CMK (cell line): ENCODE results near the gene FASTKD3.

ENCODE experiments used
- DNase-seq: peaks from one replicate; pipeline ENCODE4 v3.0.0-alpha.2; 2010; ENCODE audit warnings: low read depth

FASTKD3 gene

DNA sequence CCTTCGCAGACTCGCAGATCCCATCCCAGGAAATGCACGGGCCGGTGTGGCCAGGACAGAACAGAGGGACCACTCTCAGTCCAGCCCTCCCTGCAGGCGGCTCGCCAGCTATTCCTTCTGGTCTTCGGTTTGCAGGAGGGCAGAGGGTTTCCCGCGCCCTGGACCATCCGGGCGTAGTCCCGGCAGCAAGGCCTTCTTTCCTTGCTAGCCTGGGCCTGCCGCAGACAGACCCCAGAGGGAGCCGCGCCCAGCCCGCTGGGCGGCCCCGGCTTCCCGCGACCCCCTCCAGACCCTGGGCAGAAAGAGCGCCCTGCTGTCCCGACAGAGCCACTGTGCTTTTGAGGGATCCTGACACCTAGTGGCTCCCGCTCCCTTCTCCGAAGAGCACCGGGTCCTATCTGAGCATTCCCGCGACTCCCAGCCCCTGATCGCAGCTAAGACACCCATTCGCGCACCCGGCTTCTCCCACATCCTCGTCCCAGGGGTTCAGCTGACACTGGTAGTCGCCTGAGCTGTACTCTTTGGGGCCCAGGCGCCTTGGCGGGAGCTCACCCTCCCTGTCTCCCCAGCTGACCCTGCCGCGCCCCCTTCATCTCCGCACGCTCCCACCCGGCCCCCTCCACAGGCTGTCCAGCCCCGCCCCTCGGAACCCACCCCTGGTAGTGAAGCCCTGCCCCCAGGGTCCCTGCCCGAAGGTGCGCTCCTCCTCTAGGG lies 19.0 kb downstream of the FASTKD3 start:
- DNase-seq = no peak

DNA sequence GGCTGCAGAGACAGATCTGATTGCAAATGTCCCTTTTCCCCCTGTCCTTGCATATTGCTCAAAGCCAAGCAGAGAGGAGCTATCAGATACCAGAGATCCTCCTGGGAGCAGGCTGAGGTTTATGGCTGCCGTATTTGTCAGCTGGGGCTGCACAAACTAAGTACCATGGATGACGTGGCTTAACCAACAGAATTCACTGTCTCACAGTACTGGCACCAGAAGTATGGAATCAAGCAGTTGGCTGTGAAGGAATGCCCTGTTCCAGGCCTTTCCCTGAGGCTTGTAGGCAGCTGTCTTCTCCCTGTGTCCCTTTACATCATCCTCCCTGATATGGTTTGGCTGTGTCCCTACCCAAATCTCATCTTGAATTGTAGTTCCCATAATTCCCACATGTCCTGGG lies 20.5 kb downstream of the FASTKD3 start:
- no peak for DNase-seq

DNA sequence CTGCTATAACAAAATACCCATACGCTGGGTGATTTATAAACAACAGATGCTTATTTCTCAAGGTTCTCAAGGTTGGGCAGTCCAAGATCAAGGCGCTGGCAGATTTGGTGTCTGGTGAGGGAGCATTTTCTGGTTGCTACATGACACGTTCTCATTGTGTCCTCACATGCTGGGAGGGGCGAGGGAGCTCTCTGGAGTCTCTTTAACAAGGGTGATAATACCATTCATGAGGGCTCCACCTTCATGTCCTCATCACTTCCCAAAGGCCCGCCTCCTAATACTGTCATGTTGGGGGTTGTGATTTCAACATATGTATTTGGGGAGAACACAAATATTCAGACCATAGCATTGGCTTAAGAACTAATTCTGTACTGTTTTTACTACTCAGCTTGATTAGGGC lies 22.5 kb downstream of the FASTKD3 start:
- DNase-seq = no peak

DNA sequence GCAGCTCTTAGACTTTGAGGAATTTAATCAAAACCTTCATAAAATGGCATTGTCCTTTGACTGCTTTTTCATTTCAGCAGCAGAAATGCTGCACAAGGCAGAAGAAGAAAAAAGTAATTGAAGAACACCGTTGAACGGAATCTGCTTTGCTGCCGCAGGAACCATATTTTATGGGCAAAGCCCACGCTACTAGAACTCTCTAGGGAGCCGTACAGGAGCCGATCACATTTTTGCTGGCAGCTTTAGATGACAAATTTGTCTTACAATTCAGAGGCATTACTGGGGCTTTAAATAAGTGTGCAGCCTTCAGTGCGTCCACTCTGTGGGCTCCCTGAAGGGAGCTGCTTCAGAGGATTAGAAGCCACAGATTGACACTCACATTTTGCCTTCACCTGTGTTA lies 23.3 kb downstream of the FASTKD3 start:
- no peak for DNase-seq

DNA sequence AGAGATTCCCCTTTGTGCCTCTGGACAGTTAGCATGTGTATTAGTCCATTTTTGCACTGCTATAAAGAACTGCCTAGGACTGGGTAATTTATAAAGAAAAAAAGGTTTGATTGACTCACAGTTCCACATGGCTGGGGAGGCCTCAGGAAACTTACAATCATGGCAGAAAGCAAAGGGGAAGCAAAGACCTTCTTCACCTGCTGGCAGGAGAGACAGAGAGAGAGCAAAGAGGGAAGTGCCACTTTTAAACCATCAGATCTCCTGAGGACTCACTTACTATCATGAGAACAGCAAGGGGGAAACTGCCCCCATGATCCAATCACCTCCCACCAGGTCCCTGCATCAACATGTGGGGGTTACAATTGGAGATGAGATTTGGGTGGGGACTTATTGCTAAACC lies 23.9 kb downstream of the FASTKD3 start:
- no peak for DNase-seq

DNA sequence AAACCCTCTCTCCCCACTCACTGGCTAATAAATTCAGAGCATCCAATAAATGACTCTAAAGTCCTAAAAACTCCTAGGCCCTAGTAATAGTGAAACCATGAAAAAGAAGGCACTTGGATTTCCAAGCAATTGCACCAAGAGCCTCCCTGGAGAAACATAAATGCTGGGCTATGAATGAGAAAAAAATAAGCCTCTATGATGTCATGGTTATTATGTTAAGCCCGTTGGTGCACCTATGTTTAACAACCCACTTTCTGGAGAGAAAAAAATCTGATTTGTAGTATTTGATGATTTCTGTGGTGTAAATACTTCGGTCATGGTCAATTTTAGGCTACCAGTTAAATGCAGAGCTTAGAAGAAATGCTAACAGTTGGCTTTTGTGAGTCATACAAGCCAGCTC lies 26.3 kb downstream of the FASTKD3 start:
- DNase-seq = no peak

DNA sequence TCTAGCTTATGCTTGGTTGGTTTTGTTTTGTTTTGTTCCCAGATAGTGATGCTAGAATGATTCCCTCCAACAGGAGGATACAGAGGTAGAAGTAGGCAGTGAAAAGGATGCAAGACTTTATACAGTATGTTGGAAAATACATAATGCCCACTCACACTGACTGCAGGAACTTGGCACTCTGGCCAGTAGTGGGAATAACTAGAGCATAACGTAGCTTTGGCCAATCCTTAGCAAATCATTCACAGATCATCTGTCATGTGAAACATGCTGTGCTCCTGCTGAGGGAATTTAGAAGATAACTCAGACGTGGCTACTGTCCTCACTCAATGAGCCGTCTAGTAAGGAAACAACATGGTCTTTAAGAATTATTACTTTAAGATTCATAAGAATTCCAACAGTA lies 31.4 kb downstream of the FASTKD3 start:
- no peak for DNase-seq

DNA sequence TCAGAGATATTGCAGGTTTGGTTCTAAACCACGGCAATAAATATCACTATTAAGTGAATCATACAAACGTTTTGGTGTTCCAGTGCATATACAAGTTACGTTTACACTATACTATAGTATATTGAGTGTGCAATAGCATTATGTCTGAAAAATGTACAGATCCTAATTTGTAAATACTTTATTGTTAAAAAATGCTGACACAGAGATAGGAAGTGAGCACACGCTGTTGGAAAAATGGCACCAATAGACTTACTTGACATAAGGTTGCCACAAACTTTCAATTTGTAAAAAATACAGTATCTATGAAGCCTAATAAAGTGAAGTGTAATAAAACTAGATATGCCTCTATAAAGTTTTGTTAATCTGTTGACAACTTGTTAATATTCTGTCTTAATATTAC lies 33.8 kb downstream of the FASTKD3 start:
- DNase-seq = no peak

DNA sequence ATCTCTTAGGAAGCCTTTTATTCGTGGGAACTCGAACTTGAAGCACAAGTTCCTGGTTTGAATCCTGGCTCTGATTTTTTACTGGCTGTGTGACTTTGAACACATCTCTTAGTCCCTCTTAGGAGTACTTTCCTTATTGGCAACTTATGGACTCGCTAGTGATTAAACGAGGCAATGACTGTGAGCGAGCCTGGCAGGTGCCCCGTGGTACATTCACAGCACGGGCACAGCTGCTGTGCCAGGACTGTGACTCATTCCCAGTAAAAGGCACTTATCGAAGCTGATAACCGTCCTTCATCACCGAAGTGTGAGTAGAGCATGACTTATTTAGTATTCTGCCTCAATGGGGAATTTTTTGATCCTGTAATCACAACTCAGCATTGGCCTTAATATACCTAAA lies 40.6 kb downstream of the FASTKD3 start:
- no peak for DNase-seq

DNA sequence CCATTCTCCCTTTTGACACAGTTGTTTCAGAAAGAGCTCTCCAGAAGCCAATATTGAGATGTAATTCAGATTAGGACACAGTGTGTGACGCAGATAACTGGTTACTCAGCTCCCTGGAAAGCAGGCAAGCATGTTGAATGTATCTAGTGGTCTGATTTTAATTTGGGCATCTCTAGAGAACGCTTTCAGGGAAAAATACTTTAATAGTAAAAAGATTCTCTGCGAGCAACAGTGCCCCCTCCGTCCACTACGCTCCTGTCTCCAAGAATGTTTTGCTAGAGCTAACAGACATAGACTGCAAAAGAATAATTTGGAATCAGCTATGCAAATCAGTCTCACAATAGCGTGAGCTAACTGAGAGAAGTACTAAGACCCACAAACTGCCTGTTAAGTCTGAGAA lies 41.2 kb downstream of the FASTKD3 start:
- DNase-seq = no peak

DNA sequence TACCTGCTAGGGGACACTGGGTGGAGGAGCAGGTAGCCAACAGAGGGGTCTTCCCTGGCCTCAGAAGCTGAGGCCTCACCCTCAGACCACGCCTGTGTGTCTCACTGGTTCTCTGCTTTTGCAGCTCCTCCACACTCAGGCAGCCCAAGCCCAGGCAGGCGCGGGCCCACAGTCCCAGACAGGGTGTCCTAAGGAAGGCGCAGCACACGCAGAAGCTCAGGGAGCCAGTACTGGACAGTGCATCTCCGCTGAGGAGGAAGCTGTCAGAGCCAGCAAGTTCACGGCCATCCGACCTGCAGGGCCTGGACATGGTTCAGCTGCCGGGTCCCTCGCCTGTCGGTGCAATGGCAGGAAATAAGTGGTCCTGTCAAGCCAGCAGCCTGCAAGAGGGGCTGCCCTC lies 43.2 kb downstream of the FASTKD3 start:
- no peak for DNase-seq

DNA sequence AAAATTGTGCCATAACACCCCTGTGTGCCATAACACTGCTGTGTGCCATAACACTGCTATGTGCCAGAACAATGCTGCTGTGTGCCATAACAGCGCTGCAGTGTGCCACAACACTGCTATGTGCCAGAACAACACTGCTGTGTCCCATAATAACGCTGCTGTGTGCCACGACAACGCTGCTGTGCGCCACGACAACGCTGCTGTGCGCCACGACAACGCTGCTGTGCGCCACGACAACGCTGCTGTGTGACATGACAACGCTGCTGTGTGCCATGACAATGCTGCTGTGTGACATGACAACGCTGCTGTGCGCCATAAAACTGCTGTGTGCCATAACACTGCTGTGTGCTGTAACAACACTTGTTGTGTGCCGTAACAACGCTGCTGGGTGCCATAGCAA lies 43.8 kb downstream of the FASTKD3 start:
- DNase-seq = no peak

DNA sequence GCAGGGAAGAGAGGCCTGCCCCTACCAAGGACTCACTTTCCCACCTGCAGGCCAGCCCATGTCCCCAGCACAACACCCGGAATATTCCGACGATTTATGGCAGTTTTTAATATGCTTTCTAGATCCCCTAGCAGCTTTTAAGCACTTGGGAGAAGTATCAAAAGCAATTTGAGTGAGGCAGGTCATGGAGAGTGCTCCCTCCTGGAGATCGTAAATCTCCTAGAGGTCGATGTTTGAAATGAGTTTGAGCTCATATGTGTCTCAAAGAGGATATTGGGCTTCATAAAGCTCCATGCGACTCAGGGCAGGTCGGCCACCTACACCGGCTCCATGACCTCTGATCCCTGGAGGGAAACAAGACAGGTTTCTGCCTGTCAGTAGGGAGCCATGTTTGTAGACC lies 45.2 kb downstream of the FASTKD3 start:
- no peak for DNase-seq

DNA sequence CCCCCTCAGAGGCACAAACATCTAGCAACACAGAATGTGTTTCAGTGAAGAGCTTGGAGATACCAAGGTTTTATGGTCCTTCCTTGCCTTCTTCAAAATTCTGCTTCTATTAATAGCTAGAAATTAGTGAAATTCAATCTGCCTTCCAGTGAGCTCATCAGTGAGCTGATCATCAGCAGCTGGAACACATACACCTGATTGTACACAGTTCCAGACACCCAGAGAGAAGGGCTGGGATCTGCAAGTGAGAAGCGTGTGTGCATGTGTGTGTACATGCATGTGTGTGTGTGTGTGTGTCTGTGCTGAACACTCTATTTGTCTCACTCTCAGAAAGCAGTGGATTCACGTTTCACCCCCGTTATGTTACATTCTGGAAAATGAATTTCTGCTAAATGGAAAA lies 46.4 kb downstream of the FASTKD3 start:
- DNase-seq = no peak

DNA sequence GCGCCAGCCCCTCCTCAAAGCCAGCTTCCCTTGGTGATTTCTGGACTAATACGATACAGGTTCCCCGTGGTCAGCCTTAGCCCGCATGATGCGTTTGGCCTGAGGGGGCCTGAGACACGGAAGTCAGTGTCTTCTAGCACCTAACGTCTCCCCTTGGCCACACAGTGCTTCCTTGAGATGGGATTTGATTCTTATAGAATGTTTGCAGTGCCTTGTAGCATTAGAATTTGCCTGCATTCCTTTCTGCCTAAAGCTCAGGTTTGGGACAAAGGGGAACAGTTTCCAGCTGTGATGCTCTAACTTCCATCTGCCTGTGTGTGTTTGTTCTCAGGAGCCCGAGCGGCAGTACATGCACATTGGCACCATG lies 52.3 kb downstream of the FASTKD3 start:
- DNase-seq = no peak

DNA sequence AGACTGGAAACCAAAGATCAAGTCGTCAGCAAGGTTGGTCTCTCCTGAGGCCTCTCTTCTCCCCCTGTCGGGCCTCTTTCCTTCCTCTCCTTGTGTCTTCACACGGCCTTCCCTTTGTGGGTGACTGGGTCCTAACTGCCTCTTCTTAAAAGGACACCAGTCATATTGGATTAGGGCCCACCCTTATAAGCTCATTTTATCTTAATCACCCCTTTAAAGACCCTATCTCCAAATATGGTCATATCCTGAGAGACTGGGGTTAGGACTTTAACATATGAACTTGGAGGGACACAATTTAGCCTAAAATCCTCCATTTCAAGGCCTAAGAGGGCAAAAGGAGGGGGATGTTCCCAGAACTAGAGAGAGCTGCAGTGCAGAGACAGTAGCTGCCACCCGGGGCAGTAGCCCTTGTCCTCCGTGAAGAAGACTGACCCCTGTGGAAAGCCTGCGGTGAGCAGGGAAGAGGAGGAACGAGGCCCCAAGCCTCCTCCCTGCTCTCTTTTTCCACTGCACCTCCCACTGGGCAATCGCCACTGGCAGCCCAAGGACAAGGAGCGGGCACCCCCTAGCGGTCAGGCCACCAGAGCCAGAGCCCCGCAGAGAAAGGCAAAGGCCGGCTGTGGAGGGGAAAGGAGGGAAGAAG lies 52.8 kb downstream of the FASTKD3 start:
- peak; percentile 83 for DNase-seq

DNA sequence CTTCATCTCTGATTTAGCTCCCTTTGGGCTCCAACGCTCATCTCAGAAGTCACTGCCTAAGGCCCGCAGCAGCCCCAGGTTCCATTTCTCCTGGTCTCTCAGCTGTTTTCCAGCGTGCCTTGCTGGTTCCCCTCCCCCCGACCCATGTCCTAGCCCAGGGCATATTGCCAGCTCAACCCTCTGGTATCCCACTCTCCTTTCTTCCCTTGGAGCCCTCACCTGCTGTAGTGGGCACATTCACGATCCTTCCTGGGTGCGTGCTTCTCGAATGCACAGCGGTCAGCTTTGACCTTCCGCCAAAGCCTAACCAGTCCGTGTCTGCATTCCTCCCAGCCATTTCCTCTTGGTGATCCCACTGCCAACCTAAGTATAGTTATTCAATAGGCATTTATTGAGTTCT lies 54.0 kb downstream of the FASTKD3 start:
- no peak for DNase-seq

DNA sequence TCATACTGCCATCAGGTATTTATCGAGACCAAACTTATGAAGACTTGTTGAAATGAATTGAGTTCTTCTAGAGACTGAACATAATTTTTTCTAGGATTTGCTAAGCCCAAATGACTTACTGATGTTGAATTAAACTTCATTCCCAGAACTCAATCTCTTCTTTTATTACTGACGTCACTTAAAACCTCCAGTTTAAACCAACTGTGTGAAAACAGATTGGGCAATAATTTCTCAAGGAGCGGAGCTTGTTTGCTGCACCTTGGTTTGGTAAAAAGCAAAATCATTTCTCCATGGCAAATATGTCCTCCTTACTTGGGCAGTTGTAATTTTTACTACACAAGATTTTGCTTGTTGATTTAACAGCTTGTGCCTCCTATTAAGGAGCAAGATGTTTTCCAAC lies 55.3 kb downstream of the FASTKD3 start:
- no peak for DNase-seq

DNA sequence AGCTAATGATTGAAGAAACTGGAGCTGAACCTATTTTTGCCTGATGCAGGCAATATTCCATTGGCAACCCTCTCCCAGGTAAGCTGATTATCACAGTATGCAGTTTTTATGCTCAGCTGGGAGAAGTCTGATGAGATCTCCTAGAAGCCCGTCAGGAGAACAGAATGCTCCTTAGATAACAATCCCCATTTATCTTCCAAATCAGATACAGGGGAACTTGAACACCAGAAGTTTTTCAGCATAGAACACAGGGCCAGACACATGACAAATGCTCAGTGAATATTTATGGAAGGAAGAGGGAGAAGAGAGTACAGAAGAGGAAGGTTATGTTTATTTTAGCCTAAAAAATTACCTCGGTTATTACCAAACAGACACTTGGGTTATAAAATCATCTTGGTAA lies 55.8 kb downstream of the FASTKD3 start:
- no peak for DNase-seq

DNA sequence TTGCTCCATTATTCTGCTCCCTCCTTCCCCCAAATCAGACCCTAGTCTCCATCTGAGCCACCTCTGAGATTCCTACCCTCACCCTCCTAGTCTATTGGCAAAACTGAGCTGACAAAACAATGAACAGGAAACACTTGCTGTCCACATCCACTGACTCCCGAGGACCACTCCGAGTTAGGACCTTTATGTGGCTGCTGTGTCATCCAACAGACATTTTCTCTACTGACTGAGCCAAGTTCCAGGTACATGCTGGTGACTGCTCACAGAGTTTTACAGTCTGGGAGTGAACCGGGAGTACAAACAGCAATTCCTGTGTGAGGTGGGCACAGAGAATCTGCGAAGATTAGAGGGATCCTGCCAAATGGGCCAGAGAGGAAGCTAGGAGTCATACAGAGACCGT lies 57.1 kb downstream of the FASTKD3 start:
- DNase-seq = no peak
